B cell (primary cell): Measurements from ENCODE around the gene SETDB2. TPM values are rescaled to one million over a fixed set of nuclear protein-coding genes. Genes with fewer than 3 reads are reported as not detected.

Experiments used
- ATAC-seq: fragments of 200-7000 bp; cut with Tn5 transposase; one replicate; pipeline ENCODE4 v1.10.0; 2021; ENCODE audit warnings: low read depth, mild to moderate bottlenecking, moderate number of reproducible peaks, moderate library complexity
- CTCF ChIA-PET: fragments of 350-600 bp; sonication (Branson Sonifier 250); formaldehyde crosslinking; loops from one replicate; lab custom pipeline; 2021; ENCODE audit warnings: antibody characterized with exemption, inconsistent platforms; lab: Charles Lee
- POLR2A ChIA-PET: fragments of 350-600 bp; sonication (Branson Sonifier 250); formaldehyde crosslinking; loops from one replicate; lab custom pipeline; 2021; ENCODE audit warnings: antibody characterized with exemption; lab: Charles Lee
- DNase-seq: peaks from one replicate; pipeline ENCODE4 v3.0.0; 2013
- H2AFZ ChIP-seq: 2 replicates; pipeline ENCODE4 v1.6.1; 2012; ENCODE audit warnings: mild to moderate bottlenecking, low read depth, low read length; ENCODE audit not compliant: insufficient read depth, poor library complexity, severe bottlenecking
- H3K27ac ChIP-seq, 2 donors: 1 replicate in 1 of 2; 2 replicates in 1 of 2; pipeline ENCODE4 v1.5.1; 2012 to 2013; ENCODE audit warnings: low read length in 2 of 2, mild to moderate bottlenecking in 2 of 2, moderate library complexity in 1 of 2
- H3K27me3 ChIP-seq, 4 experiments: fragments of 200-600 bp in 1 of 4; sonication (generic) in 1 of 4; replicated peaks in 1 of 4; 1 replicate in 2 of 4; 2 replicates in 2 of 4; pipeline versions ENCODE4 v1.6.1 to v1.7.0; 2013 to 2016; ENCODE audit warnings: low read length in 3 of 4, mild to moderate bottlenecking in 2 of 4, mixed read lengths in 1 of 4, moderate library complexity in 1 of 4; ENCODE audit not compliant: insufficient read depth in 4 of 4, control insufficient read depth in 3 of 4; ENCODE audit errors: control extremely low read depth in 1 of 4
- H3K36me3 ChIP-seq, 2 experiments: replicated peaks in 1 of 2; 1 replicate in 1 of 2; 2 replicates in 1 of 2; pipeline versions ENCODE4 v1.6.1 to v1.7.1; 2013; ENCODE audit warnings: low read length in 1 of 2; ENCODE audit not compliant: insufficient read depth in 2 of 2, control insufficient read depth in 1 of 2; ENCODE audit errors: control extremely low read depth in 1 of 2, extremely low read depth in 1 of 2
- H3K4me1 ChIP-seq, 2 donors: fragments of 200-600 bp in 1 of 2; sonication (generic) in 1 of 2; 1 replicate in 1 of 2; 2 replicates in 1 of 2; pipeline versions ENCODE4 v1.5.1 to v1.6.1; 2013 to 2017; ENCODE audit warnings: low read length in 2 of 2; ENCODE audit not compliant: control insufficient read depth in 2 of 2, insufficient read depth in 2 of 2
- H3K4me2 ChIP-seq: replicated peaks from 2 replicates; pipeline ENCODE3; 2012; ENCODE audit warnings: mild to moderate bottlenecking, low read depth, low read length; ENCODE audit not compliant: poor library complexity, severe bottlenecking
- H3K4me3 ChIP-seq, 5 experiments: fragments of 200-600 bp in 1 of 5; sonication (generic) in 1 of 5; 1 replicate in 3 of 5; 2 replicates in 2 of 5; pipeline versions ENCODE4 v1.5.1 to v1.7.0; 2011 to 2016; ENCODE audit warnings: low read length in 4 of 5, mild to moderate bottlenecking in 4 of 5, low read depth in 2 of 5, control low read depth in 1 of 5, moderate library complexity in 1 of 5; ENCODE audit not compliant: insufficient read depth in 1 of 5; ENCODE audit errors: control extremely low read depth in 1 of 5, extremely low read depth in 1 of 5
- H3K79me2 ChIP-seq: fragments of 200-600 bp; sonication (generic); one replicate; pipeline ENCODE4 v1.6.0; 2016; ENCODE audit warnings: low read length; ENCODE audit not compliant: control insufficient read depth, insufficient read depth
- H3K9ac ChIP-seq: fragments of 200-600 bp; sonication (generic); 2 replicates; pipeline ENCODE4 v1.6.1; 2017; ENCODE audit warnings: mild to moderate bottlenecking, low read length, moderate library complexity
- H3K9me3 ChIP-seq, 3 donors: one replicate each; pipeline versions ENCODE4 v1.6.1 to v1.7.1; 2013; ENCODE audit warnings: low read length in 2 of 3; ENCODE audit not compliant: control insufficient read depth in 2 of 3, insufficient read depth in 1 of 3; ENCODE audit errors: control extremely low read depth in 1 of 3
- H4K20me1 ChIP-seq: 2 replicates; pipeline ENCODE4 v1.6.0; 2012; ENCODE audit warnings: mild to moderate bottlenecking, low read length; ENCODE audit not compliant: insufficient read depth, control insufficient read depth, poor library complexity, severe bottlenecking
- H3K27ac Mint-ChIP-seq: one replicate; pipeline ENCODE4 v1.8.0; 2021; ENCODE audit warnings: mixed read lengths
- H3K27me3 Mint-ChIP-seq: one replicate; pipeline ENCODE4 v1.8.0; 2021; ENCODE audit warnings: mixed read lengths
- H3K4me1 Mint-ChIP-seq: one replicate; pipeline ENCODE4 v1.8.0; 2021; ENCODE audit warnings: mixed read lengths
- H3K4me3 Mint-ChIP-seq: one replicate; pipeline ENCODE4 v1.8.0; 2021; ENCODE audit warnings: mixed read lengths
- H3K9me3 Mint-ChIP-seq: one replicate; pipeline ENCODE4 v1.8.0; 2022; ENCODE audit warnings: mixed read lengths; ENCODE audit not compliant: insufficient read depth
- EZH2 ChIP-seq: IDR thresholded peaks from 2 replicates; pipeline ENCODE4 v1.6.1; 2012; ENCODE audit warnings: borderline replicate concordance, low read depth, mild to moderate bottlenecking, moderate library complexity, low read length; ENCODE audit not compliant: insufficient read depth, poor library complexity, severe bottlenecking
- WGBS: methylation state at CpG from one replicate; pipeline ENCODE4 v1.1.5; 2013; ENCODE audit warnings: missing lambda C conversion rate; ENCODE audit not compliant: insufficient coverage; 5-methylcytosine and 5-hydroxymethylcytosine counted together
- intact Hi-C: fragments of 100-400 bp; cut with micrococcal nuclease; formaldehyde crosslinking; loops from one replicate; pipeline ENCODE4 v1.10.0; 2022
- polyA plus RNA-seq: library from polyadenylated mRNA; depleted of rRNA; stranded (reverse); fragments of >200 nt; gene quantifications from 2 replicates; pipeline ENCODE4 v1.2.3, GENCODE V29; 2012
- total RNA-seq, 2 donors: library from RNA; stranded (reverse); fragments of 120-200 nt in 1 of 2; gene quantifications; 1 replicate in 1 of 2; 2 replicates in 1 of 2; pipeline versions ENCODE4 v1.2.3 to v1.2.4, GENCODE V29; 2013 to 2022
- TF ChIP-seq, protein P1 (sequence below): fragments of 200-600 bp; IDR thresholded peaks from one replicate; pipeline ENCODE4 v1.8.0; 2022; ENCODE audit warnings: antibody characterized with exemption, mild to moderate bottlenecking

Gene SETDB2
- total and polyA plus RNA-seq, 2 donors (not counting 1 experiment from before 2014, with no cell fraction given), result 12.0 to 38.2 TPM

DNA sequence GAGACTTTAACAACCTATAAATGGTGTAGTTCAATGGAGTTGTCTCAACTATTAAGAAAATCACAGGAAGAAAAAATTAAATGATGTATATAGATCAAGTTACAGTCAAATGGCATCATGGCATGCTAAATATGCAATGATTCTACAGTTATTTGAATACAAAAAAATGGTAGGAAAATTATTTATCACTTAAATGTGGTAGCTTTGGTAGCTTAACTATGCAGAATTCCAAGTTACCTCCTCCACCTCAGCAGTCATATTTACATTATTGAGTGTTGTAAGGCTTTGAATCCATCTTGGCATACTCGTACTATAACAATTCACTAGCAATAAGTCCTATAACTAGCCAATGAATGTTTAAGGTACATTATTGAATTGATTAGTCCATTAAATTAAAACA, 37.0 kb upstream of the SETDB2 start:
- POLR2A ChIA-PET, result no interaction called here
- Histone ChIP-seq H3K27me3 (no peaks in the 10 kb centered on the region), H3K27ac (no peak overlapping the region), H3K36me3 (peaks cover 0 to 2% of the 10 kb centered on the region in 2 experiments), H3K9ac (no peak overlapping the region), H4K20me1 (no peaks in the 10 kb centered on the region), H2AFZ (no peak overlapping the region), H3K4me2 (no peak overlapping the region), H3K79me2 (no peaks in the 10 kb centered on the region), H3K4me1 (no peaks in the 10 kb centered on the region), H3K9me3 (peaks cover 4 to 13% (median 9%) of the 10 kb centered on the region in 3 donors), H3K4me3 (no peak overlapping the region)
- Mint-ChIP-seq H3K9me3 (peaks cover 6% of the 10 kb centered on the region), H3K4me1 (no peaks in the 10 kb centered on the region), H3K27me3 (no peaks in the 10 kb centered on the region), H3K4me3 (no peak overlapping the region), H3K27ac (no peak overlapping the region)
- CTCF ChIA-PET, result no interaction called here
- no peak for ATAC-seq
- no CpG with 5 or more reads among the region's 1 CpG for WGBS
- TF ChIP-seq, protein P1, sequence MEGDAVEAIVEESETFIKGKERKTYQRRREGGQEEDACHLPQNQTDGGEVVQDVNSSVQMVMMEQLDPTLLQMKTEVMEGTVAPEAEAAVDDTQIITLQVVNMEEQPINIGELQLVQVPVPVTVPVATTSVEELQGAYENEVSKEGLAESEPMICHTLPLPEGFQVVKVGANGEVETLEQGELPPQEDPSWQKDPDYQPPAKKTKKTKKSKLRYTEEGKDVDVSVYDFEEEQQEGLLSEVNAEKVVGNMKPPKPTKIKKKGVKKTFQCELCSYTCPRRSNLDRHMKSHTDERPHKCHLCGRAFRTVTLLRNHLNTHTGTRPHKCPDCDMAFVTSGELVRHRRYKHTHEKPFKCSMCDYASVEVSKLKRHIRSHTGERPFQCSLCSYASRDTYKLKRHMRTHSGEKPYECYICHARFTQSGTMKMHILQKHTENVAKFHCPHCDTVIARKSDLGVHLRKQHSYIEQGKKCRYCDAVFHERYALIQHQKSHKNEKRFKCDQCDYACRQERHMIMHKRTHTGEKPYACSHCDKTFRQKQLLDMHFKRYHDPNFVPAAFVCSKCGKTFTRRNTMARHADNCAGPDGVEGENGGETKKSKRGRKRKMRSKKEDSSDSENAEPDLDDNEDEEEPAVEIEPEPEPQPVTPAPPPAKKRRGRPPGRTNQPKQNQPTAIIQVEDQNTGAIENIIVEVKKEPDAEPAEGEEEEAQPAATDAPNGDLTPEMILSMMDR, result no peak
- intact Hi-C loops, result loop anchor here (10.0 kb wide), 1 partner anchor 92 kb away; no protein-coding TSS in a partner anchor
- no peak for DNase-seq

DNA sequence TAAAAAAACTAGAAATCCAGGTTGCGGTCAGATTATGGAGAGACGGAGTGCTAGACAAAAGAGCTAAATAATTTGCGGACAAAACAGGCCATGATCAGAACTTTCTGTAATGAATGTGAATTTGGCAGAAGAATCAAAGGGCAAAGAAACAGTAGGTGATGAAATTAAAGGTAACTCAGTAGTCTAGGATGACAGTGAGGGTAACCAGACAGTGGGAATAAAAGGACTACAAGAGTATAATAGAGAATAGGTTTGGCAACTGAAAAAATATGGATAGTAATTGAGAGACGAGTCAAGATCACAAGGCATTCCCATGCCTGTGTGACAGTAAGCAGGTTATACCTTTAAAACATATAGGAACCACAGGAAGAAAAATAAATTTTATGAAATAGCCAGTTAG, 36.1 kb upstream of the SETDB2 start:
- no peak for ATAC-seq
- H3K27me3 Mint-ChIP-seq, result no peaks in the 10 kb centered on the region
- intact Hi-C loops, result loop anchor here (10.0 kb wide), 1 partner anchor 93 kb away; no protein-coding TSS in a partner anchor
- no peak overlapping the region for H3K9ac ChIP-seq
- H2AFZ ChIP-seq, result no peak overlapping the region
- peaks cover 0 to 2% of the 10 kb centered on the region in 2 experiments for H3K36me3 ChIP-seq
- DNase-seq, result no peak
- ChIA-PET POLR2A (no interaction called here), CTCF (no interaction called here)
- H3K4me3 Mint-ChIP-seq, result no peak overlapping the region
- peaks cover 6% of the 10 kb centered on the region for H3K9me3 Mint-ChIP-seq
- H3K4me3 ChIP-seq, result no peak overlapping the region
- H3K4me1 ChIP-seq, result no peaks in the 10 kb centered on the region
- TF ChIP-seq, protein P1, result no peak
- TF ChIP-seq EZH2, result no peak
- H4K20me1 ChIP-seq, result no peaks in the 10 kb centered on the region
- H3K27me3 ChIP-seq, result no peaks in the 10 kb centered on the region
- no peak overlapping the region for H3K4me2 ChIP-seq
- H3K27ac Mint-ChIP-seq, result no peak overlapping the region
- 87% methylated on average over 3 of the region's 4 CpGs for WGBS
- H3K9me3 ChIP-seq, result peaks cover 4 to 13% (median 9%) of the 10 kb centered on the region in 3 donors
- H3K4me1 Mint-ChIP-seq, result no peaks in the 10 kb centered on the region
- no peak overlapping the region for H3K27ac ChIP-seq
- no peaks in the 10 kb centered on the region for H3K79me2 ChIP-seq
